NCI-H526 (cell line): ENCODE data around the gene ITIH4.

Experiments used
- DNase-seq, 2 experiments: peaks; one replicate each; lab custom pipeline; 2025; lab: John Stamatoyannopoulos, UW

ITIH4 gene

DNA sequence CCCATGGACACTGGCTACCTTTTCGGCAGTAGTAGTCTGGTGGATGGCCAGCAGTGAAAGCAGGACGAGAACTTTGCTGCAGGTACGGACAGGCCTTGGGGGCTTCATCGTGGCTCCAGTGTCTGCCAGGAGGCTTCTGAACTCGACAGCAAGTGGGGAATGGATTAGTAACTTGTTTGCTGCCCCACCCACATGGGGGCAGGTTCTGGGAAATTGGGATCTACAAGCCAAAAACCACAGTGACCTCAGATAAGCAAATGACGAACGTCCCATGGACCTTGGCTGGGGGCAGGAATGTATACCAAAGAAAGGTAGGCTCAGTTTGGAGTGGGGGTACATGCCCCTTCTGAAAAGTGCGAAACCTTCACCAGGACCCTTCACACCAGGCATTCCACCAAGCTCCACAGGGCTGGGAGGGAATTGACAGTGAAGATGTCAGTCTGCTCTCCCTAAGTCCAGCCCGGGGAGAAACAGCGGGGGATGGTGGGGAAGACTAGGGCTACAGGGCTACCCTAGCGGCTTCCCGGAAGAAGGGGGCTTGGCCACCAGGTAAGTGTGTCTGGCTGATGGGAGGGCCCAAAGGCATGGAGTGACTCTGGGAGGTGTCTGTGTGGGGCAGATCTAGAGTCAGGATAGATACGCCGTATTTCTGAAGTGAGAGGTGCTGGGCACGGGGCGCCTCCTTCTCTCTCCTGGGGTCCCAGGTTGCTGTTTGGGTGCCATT lies at the start of gene ITIH4:
Gene ITIH4, minus strand, starts transcription at position 138 of the 724 bp plus-strand sequence. Its CDS starts 30 bp downstream, at position 108.
- no peak for DNase-seq

DNA sequence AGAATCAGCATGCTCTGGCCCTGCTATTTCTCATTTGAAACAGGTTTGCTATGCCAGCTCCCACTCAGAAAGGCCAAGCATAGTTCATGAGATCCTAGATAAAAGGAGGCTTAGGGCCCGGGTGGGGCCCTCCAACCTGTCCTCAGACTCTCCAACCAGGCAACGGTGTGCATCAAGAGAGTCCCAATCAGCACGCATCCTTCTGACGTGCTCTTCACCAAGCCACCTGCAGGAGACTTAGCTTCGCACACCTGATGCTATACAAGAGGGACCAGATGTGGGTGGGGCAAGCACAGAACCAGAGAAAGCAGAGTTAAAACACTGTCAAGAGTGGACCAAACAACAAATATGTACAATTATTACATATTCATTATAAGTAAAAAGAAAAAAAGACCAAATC lies 49.6 kb upstream of the ITIH4 start:
- no peak for DNase-seq

DNA sequence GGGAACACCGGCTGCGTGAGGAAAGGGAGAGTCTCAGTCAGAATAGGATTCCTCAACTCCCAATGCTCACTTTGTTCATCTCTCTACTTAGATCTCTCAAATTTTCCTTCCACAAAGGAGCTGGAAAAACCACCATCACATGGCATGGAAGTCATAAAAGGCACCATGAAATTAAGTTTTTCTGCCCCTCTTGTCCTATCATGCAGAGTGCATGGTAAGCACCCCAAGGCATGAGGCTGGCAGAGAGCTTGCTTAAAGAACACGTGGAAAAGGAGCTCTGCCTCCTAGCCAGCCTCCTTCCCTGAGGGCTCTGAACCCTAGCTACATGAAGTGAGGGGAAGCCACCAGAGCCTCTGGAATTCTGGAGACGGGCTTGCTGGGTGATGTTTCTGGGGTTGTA lies 49.1 kb upstream of the ITIH4 start:
- DNase-seq, result no peak

DNA sequence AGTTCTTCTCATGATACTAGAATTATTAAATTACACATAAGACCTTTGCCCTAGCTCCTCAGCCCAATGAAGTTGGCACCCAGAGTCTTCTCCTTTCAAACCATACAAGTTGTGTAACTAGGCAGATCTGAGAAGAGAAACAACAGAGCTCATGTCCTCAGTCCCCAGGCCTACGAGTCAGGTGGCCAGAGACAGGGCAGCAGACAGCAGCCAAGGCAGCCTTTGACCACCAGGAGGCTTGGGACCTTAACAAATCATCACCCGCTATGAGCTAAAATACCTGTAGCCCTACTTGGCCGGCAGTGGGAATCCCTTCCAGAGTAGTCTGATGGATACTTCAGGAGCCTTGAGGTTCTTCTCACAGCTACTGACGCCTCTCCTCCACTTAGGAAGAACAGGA lies 48.6 kb upstream of the ITIH4 start:
- no peak for DNase-seq

DNA sequence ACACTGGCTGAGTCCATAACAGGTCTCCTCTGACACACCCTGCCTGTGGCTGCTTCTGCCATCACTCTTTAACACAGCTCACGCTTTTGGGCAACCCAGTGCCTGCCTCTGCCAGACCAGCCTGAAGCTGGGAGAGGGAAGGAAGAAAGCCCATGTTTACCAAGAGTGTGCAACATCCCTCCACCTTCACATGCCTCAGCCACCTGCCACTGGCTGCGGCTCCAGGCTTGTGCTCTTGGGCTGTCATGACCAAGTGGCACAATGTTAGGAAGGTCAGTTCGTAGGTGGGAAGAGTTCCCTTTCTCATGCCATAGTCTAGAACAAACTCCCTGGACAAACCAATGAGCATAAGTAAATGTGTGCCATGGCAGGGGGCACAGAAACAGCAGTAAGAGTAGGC lies 46.6 kb upstream of the ITIH4 start:
- no peak for DNase-seq

DNA sequence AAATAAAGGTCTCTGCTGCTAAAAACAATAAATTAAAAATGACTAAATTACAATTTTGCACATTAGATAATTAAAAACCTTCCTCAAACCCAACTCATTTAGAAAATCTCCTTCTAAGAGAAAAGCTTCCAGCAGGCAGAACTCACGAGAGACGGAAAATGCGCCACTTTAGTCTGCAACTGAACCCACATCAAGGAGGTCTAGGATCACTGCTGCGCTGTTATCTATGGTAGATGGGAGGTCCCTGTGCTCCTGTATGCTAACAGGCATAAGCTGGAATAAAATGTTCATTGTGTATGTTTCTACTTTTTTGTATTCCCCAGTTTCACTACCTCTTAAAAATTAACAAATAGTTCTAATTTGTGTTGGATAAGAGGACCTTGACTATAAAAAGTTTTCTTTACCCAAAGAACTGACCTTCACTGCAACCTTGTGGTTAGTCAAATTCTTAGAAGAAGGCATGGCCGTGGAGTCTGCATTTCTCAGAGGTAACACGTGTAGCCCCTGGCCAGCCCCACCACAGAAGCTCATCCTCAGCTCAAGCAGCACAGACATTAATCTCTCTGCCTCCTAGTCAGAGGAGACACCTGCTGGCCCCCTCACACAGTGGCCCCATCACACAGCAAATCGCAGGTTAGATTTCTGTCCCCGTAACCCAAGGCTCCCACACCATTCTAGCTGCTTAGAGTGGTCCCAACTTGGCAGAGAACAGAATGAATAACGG lies 44.6 kb upstream of the ITIH4 start:
- DNase-seq, result no peak

DNA sequence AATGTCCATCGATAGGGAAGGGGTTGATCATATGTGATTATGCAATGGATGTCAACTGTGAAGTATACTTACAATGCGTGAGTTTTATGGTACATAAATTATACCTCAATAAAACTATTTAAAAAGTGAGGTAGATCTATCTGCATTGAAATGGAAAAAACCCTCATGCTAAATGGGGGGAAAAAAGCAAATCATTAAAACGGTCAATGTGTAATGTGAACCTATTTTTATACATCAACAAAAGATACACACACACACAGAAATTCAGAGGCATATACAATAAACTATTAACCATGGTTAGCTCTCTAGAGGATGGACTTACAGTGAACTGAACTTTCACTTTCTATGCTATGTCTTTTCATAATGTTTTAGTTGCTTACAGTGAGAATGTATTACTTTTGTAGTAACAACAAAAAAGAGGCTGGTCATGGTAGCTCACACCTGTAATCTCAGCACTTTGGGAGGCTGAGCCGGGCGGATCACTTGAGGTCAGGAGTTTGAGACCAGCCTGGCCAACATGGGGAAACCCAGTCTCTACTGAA lies 43.8 kb upstream of the ITIH4 start:
- DNase-seq, result no peak

DNA sequence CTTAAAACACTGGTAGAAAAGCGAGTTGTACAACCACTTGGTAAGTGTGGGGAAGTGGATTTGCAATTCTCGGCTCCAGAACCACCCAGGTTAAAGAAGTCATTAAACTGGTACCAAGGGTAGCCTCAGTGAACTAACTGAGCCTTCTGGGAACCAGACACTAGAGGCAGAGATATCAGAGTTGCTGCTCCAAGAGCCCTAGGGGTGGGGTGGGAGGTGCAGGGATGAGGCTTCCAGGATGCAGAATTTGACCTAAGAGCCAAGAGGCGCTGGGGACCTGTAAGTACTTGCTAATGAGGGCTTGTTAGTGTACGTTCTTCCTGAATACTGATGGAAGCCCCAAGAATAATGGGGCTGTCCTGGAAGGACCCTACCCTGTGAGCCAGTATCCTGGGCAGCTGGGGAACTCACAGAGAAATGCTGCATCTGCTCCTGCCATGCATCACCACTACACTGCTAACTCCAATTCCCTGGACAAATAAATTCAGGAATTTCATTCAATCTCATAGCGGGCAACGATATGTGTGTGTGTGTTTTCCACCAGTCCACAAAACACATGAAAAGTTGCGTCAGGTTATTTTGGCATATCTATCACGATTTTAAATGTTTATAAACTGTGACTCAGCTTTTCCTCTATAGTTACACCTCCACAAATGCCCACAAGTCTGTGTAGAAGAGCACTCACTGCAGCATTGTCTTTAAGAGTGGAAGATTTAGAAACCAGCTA lies 43.1 kb upstream of the ITIH4 start:
- no peak for DNase-seq

DNA sequence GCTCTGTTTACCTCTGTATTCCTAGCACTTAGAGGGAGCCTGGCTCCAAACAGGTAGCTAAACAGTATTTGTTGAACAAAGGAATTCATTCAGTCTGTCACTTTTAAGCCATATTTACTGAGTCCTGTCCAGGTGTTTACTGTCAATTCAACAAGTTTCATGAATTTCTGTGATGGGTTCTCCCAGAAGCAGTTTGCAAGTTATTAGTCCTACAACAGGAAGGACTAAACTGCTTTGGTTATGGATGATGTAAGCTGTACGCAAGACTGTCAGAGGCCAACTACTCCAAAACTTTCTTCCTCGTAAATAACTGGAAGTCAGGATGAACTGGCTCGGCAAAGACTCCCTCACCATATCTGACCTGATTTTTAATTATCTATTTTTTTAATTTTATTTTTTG lies 41.8 kb upstream of the ITIH4 start:
- DNase-seq, result no peak

DNA sequence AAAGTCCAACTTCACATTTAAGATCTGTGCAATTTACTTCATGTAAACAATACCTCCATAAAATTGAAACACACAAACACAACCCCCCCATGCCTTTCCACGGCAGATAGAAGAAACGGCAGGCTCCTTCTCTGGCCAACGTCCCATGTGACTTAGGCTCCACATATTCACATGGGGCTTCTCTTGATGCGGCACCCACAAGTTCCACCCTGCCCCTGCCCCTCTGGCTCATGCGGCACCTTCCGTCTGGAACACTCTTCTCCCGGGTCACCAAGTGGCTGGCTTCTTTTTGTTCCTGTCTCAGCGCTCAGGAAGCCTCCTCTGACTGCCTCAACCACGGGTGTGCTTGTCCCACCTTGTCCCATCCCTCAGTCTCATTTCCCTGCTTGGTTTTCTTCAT lies 41.3 kb upstream of the ITIH4 start:
- no peak for DNase-seq

DNA sequence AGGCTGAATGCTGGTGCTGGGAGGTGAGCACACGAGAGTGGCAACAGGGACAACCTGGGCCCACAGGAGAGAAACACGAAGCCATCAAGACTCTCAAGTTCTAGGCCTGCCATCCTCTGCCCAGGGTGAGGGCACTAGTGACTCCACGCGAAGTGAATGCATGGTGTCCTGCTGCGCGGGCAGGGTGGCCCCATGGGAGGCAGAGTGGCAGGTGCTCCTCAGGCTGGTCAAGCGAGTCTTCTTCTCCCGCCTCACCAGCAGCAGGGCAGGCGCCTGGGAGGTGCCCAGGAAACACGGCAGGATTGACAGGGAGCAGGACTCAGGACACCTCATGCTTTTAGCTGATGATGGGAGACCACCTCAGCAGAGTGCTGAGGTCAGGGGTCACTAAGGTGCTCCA lies 40.0 kb upstream of the ITIH4 start:
- DNase-seq, result no peak

DNA sequence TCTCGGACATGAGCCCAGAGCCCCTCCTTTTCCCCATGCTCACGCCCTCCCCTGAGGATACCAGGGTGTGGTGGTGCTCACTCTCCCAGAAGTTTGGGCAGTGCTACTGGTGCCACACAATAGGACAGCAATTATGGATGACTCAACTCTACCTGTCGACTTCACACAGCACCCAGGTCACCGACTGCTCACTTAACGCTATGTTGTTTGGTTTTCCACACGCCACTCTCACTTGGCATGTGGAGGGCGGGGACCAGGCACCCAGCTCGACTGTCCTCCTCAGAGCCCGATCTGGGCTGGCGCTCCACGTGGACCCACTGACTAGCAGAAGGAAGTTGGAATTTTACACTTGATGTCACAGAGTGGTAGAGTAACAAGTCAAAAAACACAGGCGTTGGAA lies 36.0 kb upstream of the ITIH4 start:
- DNase-seq, result no peak

DNA sequence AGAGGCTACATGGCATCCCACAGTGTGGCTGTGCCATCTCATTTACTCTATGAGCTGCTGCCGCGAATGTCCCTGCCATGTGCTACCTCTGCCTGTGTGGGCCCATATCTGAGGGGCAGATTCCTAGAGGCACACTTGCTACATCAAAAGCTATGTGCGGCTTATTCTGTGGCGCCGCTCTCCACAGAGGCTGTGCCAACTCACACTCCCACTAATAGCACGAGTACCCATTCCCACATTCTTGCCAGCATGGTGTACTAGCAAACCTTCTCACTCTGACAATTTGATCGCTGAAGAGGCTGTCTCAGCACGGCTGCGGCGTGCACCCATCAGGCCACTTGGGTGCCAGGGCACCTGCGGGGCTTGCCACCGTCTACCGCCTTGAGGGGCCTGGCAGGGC lies 35.5 kb upstream of the ITIH4 start:
- DNase-seq, result no peak

DNA sequence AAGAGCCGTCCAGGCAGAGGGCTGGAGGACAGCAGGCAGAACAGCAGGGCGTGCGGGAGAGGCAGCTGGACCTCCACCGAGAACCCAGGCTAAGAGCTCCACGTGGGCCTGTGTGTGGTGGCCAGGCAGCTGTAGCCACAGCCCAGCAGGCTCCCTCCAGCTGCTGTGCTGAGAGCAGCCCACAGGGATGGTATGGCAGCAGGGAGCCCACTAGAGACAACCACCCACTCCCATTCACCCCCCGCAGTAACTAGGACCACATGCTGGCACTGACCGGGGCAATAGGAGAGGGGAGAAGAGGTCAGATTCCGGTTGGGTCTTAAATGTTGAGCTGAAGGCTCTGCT lies 29.9 kb upstream of the ITIH4 start:
- DNase-seq, result no peak

DNA sequence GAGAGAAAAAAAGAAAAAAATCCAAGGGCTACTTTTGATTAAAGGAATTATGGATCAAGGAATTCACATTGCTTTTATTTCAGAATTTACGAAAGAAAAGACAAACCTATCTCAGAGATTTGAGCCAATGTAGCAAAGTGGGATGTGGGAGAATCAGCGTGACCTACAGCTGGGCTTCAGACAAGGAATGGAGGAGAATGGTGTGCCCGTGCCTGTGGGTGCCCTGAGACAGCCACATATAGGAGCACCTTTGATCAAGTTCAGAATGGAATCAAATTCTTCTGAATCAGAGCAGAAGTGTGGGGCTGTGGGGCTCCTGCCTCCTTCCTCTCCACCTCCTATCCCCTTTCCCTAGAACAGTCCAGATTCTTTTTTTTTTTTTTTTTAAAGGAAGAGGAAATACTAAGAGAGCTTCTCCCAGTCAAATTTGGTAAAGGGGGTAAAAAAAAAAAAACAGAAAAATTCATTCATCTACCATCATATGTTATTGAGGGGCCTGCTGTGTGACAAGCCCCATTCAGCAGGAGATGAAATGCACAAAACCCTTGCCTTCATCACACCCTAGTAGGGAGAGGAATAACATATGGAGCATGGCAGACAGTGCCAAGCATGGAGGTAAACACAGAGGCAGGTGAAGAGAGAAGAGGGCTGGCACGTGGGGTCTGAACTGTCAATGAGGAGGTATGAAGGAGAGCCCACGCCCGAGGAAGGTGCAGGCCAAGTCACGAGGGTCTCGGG lies 29.4 kb upstream of the ITIH4 start:
- no peak for DNase-seq

DNA sequence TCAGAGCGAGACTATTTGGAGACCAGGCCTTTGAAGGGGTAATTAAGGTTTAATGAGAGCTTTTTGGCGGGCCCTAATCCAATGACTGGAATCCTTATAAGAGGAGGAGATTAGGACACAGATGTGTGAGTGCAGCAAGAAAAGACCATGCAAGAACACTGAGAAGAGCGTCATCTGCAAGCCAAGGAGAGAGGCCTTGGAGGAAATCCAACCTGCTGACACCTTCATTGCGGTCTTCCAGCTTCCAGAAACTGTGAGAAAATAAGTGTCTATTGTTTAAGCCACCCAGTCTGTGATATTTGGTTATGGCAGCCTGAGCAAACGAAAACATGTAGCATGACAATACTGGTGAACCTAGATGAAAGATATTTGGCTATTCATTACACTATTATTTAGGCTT lies 27.4 kb upstream of the ITIH4 start:
- no peak for DNase-seq

DNA sequence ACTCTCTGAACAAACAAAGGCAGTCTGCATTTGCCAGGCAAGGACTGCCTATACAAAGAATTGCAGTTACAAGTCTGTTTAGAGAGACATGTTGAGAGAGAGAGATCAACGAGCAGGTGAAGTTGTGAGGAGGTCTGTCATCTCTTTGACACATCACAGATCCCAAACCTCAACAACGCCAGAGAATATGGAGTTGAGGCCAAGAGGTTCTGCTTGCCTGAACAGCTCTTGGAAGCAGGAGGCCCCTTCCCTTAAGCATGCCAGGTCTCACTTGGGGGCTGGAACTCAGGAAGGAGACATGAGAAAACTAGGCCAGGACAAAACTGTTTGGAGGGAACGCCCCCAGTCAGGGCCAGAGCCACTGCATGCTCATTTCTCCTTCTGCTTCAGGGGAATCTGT lies 26.7 kb upstream of the ITIH4 start:
- no peak for DNase-seq

DNA sequence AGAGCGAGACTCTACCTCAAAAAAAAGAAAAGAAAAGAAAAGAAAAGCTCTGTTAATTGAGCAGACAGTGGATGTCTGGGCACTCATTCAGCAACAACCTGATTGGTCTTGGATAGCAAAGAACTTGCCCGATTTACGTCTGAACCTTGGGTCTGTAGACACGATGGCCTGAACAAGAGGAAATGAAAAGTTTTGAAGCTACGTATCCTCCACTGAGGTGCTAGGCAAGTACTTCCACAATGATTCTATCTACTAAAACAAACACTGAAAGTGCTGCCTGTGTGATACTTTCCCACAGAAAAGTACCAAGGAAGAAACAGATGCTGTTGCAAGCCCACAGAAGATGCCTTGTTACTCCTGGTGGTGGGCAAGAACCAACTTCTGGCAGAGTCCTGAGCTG lies 26.2 kb upstream of the ITIH4 start:
- no peak for DNase-seq

DNA sequence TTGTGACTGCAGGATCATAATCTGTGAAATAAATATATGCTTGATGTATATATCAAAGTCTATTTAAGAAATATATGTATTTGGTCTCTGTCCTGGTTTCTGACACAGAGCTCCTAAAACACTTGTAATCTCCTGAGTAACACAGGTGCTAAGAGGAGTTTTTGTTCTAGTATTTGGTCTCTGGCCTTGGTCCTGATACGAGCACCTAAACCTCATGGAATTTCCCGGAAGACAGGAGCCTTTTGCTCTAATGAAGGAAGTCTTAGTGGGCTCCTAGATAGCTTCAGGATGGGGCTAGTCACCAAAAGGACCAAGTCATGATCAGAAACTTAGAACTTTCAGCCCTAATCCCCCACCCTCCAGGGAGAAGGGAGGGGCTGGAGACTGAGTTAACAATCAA lies 23.5 kb upstream of the ITIH4 start:
- DNase-seq, result no peak

DNA sequence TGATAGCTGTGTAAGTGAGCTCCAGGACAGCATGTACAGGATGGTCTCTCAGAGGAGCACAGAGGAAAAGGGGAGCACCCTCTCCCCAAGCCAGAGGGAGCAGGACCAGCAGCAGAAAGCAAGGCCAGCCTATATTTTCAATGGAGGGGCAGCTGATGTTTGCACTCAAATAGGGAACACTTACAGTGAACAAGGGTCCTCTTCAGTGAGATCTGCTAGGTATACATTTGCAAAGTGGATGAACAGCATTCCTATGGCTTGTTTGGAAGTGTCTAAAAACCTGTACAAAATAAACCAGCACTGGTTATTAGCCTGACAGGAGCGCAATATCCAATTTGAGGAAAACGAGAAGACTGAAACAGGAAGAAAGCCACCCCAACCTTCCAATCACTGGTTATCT lies 21.9 kb upstream of the ITIH4 start:
- no peak for DNase-seq

DNA sequence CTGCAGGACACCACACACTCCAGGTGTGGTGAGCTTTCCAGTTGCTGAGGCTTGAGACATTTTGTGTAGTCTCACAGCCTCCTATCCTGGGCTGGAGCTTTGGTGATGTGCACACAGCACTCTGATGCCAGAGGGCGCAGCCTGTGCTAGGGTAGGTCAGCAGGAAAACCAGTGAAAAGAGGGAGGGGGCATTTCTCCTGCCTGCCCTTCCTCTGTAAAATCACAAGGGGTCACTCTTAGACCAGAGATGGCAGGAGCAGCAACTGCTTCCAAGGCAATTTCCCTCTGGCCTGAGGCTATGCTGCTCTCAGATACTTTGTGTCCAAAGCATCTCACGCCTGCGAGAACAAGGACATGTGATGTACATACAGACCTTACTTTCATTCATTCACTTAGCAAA lies 20.9 kb upstream of the ITIH4 start:
- peak; percentile 59 to 77 for DNase-seq

DNA sequence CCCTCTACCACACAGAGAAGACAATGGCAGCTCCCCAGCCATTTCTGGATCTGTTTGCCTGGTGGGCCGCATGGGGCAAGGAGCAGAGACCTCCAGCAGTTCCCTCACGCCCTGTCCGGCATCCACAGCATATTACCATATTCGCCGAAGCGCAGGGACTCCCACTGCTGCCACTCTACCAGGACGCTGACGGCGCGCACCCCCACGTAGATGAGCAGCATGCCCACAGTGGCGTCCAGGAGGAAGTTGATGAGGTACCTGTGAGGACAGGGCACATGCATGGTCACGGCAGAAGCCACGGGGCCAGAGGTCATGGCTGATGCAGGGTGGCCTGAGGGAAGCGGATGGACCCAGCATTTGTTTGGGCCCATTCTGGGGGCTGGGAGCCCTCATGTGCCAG lies 19.2 kb upstream of the ITIH4 start:
- DNase-seq, result no peak
